ENCODE measurements around the gene AR. TPM values are rescaled to one million over a fixed set of nuclear protein-coding genes. Genes with fewer than 3 reads are reported as not detected.

The AR gene
- total RNA-seq, 1 donor from 2014 or later = 20.2 TPM

DNA sequence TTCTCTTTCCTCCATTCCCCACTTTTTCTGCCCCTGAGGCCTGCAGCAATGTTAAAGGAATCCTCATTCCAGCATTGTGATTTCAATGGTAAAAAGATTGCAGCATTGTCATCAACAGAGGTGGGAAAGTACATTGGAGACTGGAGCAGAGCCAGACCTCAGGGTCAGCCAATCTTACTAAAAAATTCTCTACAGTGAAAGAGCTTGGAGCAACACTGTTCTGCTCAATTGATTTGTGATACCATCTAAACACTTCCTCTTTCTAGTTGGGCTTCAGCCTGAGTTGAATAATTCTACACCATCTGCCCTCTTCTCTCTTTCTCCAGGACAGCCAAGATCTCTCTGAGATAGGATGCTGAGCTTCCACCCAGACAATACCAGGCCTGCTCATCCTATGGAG lies 176.5 kb downstream of the AR start:
- H3K9me3 Mint-ChIP-seq (ENCODE audit: unreplicated experiment) = no peaks in the 10 kb centered on the region
- H3K27me3 Mint-ChIP-seq (ENCODE audit: unreplicated experiment) = no peaks in the 10 kb centered on the region
- no peak overlapping the region for H3K27ac Mint-ChIP-seq (ENCODE audit: unreplicated experiment)
- H3K4me3 Mint-ChIP-seq (ENCODE audit: unreplicated experiment) = no peak overlapping the region
- TF ChIP-seq CTCF (IDR thresholded peaks at IDR 0.05; ENCODE audit: unreplicated experiment) = no peak
- DNase-seq (ENCODE audit: low spot score) = no peak
- peaks cover 44% of the 10 kb centered on the region for H3K36me3 Mint-ChIP-seq (ENCODE audit: low read depth, unreplicated experiment)
- H3K4me1 Mint-ChIP-seq (ENCODE audit: unreplicated experiment) = peaks cover 32% of the 10 kb centered on the region

- no peak for TF ChIP-seq CTCF (IDR thresholded peaks at IDR 0.05; ENCODE audit: unreplicated experiment)
- H3K9me3 Mint-ChIP-seq (ENCODE audit: unreplicated experiment) = no peaks in the 10 kb centered on the region
- peaks cover 42% of the 10 kb centered on the region for H3K36me3 Mint-ChIP-seq (ENCODE audit: low read depth, unreplicated experiment)
Measured at GRCh38 chrX:67721321-67721720, 177.5 kb downstream of the AR start.

GRCh38 chrX:67723580-67724351 lies 179.9 kb downstream of the AR start:
- Mint-ChIP-seq H3K27ac (ENCODE audit: unreplicated experiment) (no peak overlapping the region), H3K4me1 (ENCODE audit: unreplicated experiment) (peaks cover 32% of the 10 kb centered on the region), H3K36me3 (ENCODE audit: low read depth, unreplicated experiment) (peaks cover 39% of the 10 kb centered on the region), H3K9me3 (ENCODE audit: unreplicated experiment) (no peaks in the 10 kb centered on the region), H3K27me3 (ENCODE audit: unreplicated experiment) (no peaks in the 10 kb centered on the region), H3K4me3 (ENCODE audit: unreplicated experiment) (no peak overlapping the region)
- no peak for TF ChIP-seq CTCF (IDR thresholded peaks at IDR 0.05; ENCODE audit: unreplicated experiment)
- no peak for DNase-seq (ENCODE audit: low spot score)

More at GRCh38 chrX:67721321-67721720, 177.5 kb downstream of the AR start:
- Mint-ChIP-seq H3K27me3 (ENCODE audit: unreplicated experiment) (no peaks in the 10 kb centered on the region), H3K4me3 (ENCODE audit: unreplicated experiment) (peak overlapping the region; percentile 42), H3K4me1 (ENCODE audit: unreplicated experiment) (peaks cover 32% of the 10 kb centered on the region), H3K27ac (ENCODE audit: unreplicated experiment) (peak overlapping the region; percentile 86)
- no peak for DNase-seq (ENCODE audit: low spot score)

DNA sequence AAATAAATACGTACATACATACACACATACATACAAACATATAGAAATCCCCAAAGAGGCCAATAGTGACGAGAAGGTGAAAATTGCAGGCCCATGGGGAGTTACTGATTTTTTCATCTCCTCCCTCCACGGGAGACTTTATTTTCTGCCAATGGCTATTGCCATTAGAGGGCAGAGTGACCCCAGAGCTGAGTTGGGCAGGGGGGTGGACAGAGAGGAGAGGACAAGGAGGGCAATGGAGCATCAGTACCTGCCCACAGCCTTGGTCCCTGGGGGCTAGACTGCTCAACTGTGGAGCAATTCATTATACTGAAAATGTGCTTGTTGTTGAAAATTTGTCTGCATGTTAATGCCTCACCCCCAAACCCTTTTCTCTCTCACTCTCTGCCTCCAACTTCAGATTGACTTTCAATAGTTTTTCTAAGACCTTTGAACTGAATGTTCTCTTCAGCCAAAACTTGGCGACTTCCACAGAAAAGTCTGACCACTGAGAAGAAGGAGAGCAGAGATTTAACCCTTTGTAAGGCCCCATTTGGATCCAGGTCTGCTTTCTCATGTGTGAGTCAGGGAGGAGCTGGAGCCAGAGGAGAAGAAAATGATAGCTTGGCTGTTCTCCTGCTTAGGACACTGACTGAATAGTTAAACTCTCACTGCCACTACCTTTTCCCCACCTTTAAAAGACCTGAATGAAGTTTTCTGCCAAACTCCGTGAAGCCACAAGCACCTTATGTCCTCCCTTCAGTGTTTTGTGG lies 180.7 kb downstream of the AR start:
- TF ChIP-seq CTCF (IDR thresholded peaks at IDR 0.05; ENCODE audit: unreplicated experiment) = no peak
- Mint-ChIP-seq H3K27me3 (ENCODE audit: unreplicated experiment) (no peaks in the 10 kb centered on the region), H3K4me1 (ENCODE audit: unreplicated experiment) (peaks cover 32% of the 10 kb centered on the region), H3K4me3 (ENCODE audit: unreplicated experiment) (no peak overlapping the region), H3K27ac (ENCODE audit: unreplicated experiment) (no peak overlapping the region), H3K9me3 (ENCODE audit: unreplicated experiment) (no peaks in the 10 kb centered on the region), H3K36me3 (ENCODE audit: low read depth, unreplicated experiment) (peaks cover 31% of the 10 kb centered on the region)
- no peak for DNase-seq (ENCODE audit: low spot score)

DNA sequence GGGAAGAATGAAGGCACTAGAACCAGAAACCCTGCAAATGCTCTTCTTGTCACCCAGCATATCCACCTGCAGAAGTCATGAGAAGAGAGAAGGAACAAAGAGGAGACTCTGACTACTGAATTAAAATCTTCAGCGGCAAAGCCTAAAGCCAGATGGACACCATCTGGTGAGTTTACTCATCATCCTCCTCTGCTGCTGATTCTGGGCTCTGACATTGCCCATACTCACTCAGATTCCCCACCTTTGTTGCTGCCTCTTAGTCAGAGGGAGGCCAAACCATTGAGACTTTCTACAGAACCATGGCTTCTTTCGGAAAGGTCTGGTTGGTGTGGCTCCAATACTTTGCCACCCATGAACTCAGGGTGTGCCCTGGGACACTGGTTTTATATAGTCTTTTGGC lies 181.7 kb downstream of the AR start:
- H3K27ac Mint-ChIP-seq (ENCODE audit: unreplicated experiment) = no peak overlapping the region
- no peak overlapping the region for H3K4me3 Mint-ChIP-seq (ENCODE audit: unreplicated experiment)
- H3K27me3 Mint-ChIP-seq (ENCODE audit: unreplicated experiment) = no peaks in the 10 kb centered on the region
- no peak for TF ChIP-seq CTCF (IDR thresholded peaks at IDR 0.05; ENCODE audit: unreplicated experiment)
- H3K4me1 Mint-ChIP-seq (ENCODE audit: unreplicated experiment) = peaks cover 26% of the 10 kb centered on the region
- no peaks in the 10 kb centered on the region for H3K9me3 Mint-ChIP-seq (ENCODE audit: unreplicated experiment)
- no peak for DNase-seq (ENCODE audit: low spot score)
- H3K36me3 Mint-ChIP-seq (ENCODE audit: low read depth, unreplicated experiment) = peaks cover 25% of the 10 kb centered on the region

All from endothelial cell (in vitro differentiated cells).